Heart left ventricle (tissue), 16 donors: ENCODE measurements around the gene CELF4. TPM values are rescaled to one million over a fixed set of nuclear protein-coding genes. Genes with fewer than 3 reads are reported as not detected.

Source experiments
- ATAC-seq, 4 donors: fragments of 200-7000 bp; cut with Tn5 transposase; one replicate each; pipeline ENCODE4 v1.9.1; 2020 to 2022; ENCODE audit warnings: moderate library complexity in 4 of 4, mild to moderate bottlenecking in 3 of 4, moderate number of reproducible peaks in 1 of 4
- DNase-seq, 5 donors: peaks; one replicate each; pipeline ENCODE4 v3.0.0-alpha.2; 2020
- H3K27ac ChIP-seq, 12 donors: fragments of 200-600 bp; sonication (generic) in 4 of 12; one replicate each; pipeline versions ENCODE4 v1.5.0 to v1.8.0; 2016 to 2022; ENCODE audit warnings: mild to moderate bottlenecking in 2 of 12
- H3K27me3 ChIP-seq, 9 donors: fragments of 200-600 bp; sonication (generic) in 2 of 9; one replicate each; pipeline versions ENCODE4 v1.5.1 to v1.8.0; 2016 to 2022; ENCODE audit warnings: mild to moderate bottlenecking in 3 of 9
- H3K36me3 ChIP-seq, 9 donors: fragments of 200-600 bp; sonication (generic) in 2 of 9; one replicate each; pipeline versions ENCODE4 v1.5.0 to v1.8.0; 2018 to 2022; ENCODE audit warnings: mild to moderate bottlenecking in 2 of 9
- H3K4me1 ChIP-seq, 12 donors: fragments of 200-600 bp; sonication (generic) in 4 of 12; one replicate each; pipeline versions ENCODE4 v1.5.0 to v1.8.0; 2016 to 2022; ENCODE audit warnings: mild to moderate bottlenecking in 3 of 12
- H3K4me3 ChIP-seq, 12 donors: fragments of 200-600 bp; sonication (generic) in 4 of 12; one replicate each; pipeline versions ENCODE4 v1.5.0 to v1.8.0; 2017 to 2022; ENCODE audit warnings: mild to moderate bottlenecking in 9 of 12, moderate library complexity in 4 of 12
- H3K9me3 ChIP-seq, 12 donors: fragments of 200-600 bp; sonication (generic) in 4 of 12; one replicate each; pipeline versions ENCODE4 v1.5.0 to v1.8.0; 2016 to 2022; ENCODE audit warnings: mild to moderate bottlenecking in 1 of 12
- CTCF ChIP-seq, 12 donors: fragments of 200-600 bp; sonication (generic) in 4 of 12; IDR thresholded peaks; one replicate each; pipeline versions ENCODE4 v1.5.0 to v1.8.0; 2018 to 2022; ENCODE audit warnings: antibody characterized with exemption in 12 of 12, mild to moderate bottlenecking in 5 of 12
- POLR2A ChIP-seq, 2 donors: fragments of 450-650 bp; IDR thresholded peaks; one replicate each; pipeline ENCODE4 v1.6.1; 2017; ENCODE audit warnings: antibody characterized with exemption in 2 of 2, mild to moderate bottlenecking in 2 of 2, moderate library complexity in 2 of 2
- WGBS, 4 donors: extraction: QIAGEN DNeasy Blood & Tissue Kit in 2 of 4; methylation state at CpG; one replicate each; pipeline versions ENCODE4 v1.1.5 to v1.1.7; 2013 to 2018; 5-methylcytosine and 5-hydroxymethylcytosine counted together
- intact Hi-C, 10 donors: fragments of 100-400 bp; cut with DNase I; formaldehyde crosslinking; loops; one replicate each; pipeline versions ENCODE4 v1.11.1 to v1.14.2; 2022
- polyA plus RNA-seq, 2 donors: library from polyadenylated mRNA; stranded (reverse); fragments of 200-250 nt; gene quantifications; one replicate each; pipeline ENCODE4 v1.2.3, GENCODE V29; 2013
- total RNA-seq, 9 donors: library from RNA; depleted of rRNA in 2 of 9; stranded (reverse); fragments of >200 nt in 2 of 9; fragmentation: NEBNext Ultra II Directional in 3 of 9; extraction: Animal tissue kit (Norgen Biotek cat#: 25700) in 3 of 9; gene quantifications; one replicate each; pipeline versions ENCODE4 v1.1.0 to v1.2.4, GENCODE V29; 2016 to 2023
- donor health status: ischemic (EF 13 %, LVEDD 7.1; RV severe dilation, severe dysfunction).
- donor health status: healthy with polysubstance abuse.
- donor health status: DM: no; HTN: yes; CAD: no.
- donor health status: DM: no; HTN: no; CAD: no.
- donor health status: ischemic (EF 25% LVEDD 6.9; RV normal size, moderate dysfunction).
- donor health status: ischemic (EF 25% LVEDD 5.7; RV mildly dilated, moderate dysfunction).
- donor health status: healthy.
- donor health status: DM: yes; HTN: yes; CAD: no.
- donor health status: ischemic (EF 35%, LVEDD 5.7; RV mildly dilated, moderate dysfunction).
- donor health status: nonischemic (EF 11% LVEDD 7.7; RV severe dilation, severe dysfunction).
- donor health status: DM: yes; HTN: yes; CAD: no.
- donor health status: PGD.
- donor health status: ischemic (EF 29% LVEDD 5.4; RV normal size, mild dysfunction).
- donor health status: nonischemic (EF 23%, LVEDD 6.1; RV moderate dilation, normal function).

CELF4 gene
- total and polyA plus RNA-seq, 11 donors = 0.11 to 0.67 (median 0.40) TPM; not detected in 3

GRCh38 chr18:37403100-37403781 is 162.4 kb downstream of the CELF4 start:
- 54 to 58% (median 55%) methylated on average over 19 to 20 of the region's 20 CpGs for WGBS, 4 donors
- Histone ChIP-seq H3K9me3 (no peaks in the 10 kb centered on the region), H3K4me3 (no peak overlapping the region), H3K36me3 (no peaks in the 10 kb centered on the region), H3K27me3 (no peaks in the 10 kb centered on the region), H3K4me1 (peaks cover 0 to 13% (median 4%) of the 10 kb centered on the region in 12 donors), H3K27ac (peak overlapping the region in 6 of 12 donors; percentile 6 to 62 (median 40))
- DNase-seq (peak in 4 of 5 donors; percentile 61 to 81 (median 64)), ATAC-seq (peak; percentile 86 to 95 (median 91))
- intact Hi-C loops = no loop called here
- no peak for TF ChIP-seq POLR2A (IDR thresholded peaks at IDR 0.05)
- no peak for TF ChIP-seq CTCF (IDR thresholded peaks at IDR 0.05)

- TF ChIP-seq CTCF (IDR thresholded peaks at IDR 0.05) = no peak
- TF ChIP-seq POLR2A (IDR thresholded peaks at IDR 0.05) = no peak
- intact Hi-C loops = no loop called here
- WGBS, 4 donors = 7 to 35% (median 21%) methylated on average over 1 of the region's 1 CpG
- no peaks in the 10 kb centered on the region for H3K36me3 ChIP-seq
- H3K4me1 ChIP-seq = peaks cover 0 to 13% (median 4%) of the 10 kb centered on the region in 12 donors
- no peaks in the 10 kb centered on the region for H3K27me3 ChIP-seq
- no peak for DNase-seq
- peak overlapping the region in 4 of 12 donors; percentile 6 to 55 (median 50) for H3K27ac ChIP-seq
- ATAC-seq = peak in 1 of 4 donors; percentile 10
- H3K4me3 ChIP-seq = no peak overlapping the region
- H3K9me3 ChIP-seq = no peaks in the 10 kb centered on the region
Observed at GRCh38 chr18:37402735-37403099, 162.9 kb downstream of the CELF4 start.

DNA sequence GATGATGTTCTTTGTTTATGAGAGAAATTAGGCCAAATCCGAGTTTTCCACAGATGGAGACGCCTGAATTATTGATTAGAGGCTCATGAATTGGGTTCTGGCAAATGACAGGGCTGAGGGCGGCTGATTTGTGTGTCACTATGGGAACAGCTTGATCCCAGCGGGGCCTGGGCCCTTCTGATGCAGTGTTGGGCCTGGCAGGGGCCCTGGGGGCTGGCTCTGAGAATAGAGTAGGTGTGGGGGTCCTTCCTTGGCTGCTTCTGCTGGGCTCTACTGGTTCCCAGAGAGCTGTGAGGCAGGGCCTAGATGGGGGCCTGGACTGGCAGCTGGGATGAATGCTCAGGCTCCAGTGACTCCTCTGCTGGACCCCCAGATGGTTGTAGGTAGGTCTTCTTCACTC is 164.8 kb downstream of the CELF4 start:
- DNase-seq (no peak), ATAC-seq (no peak)
- Histone ChIP-seq H3K27me3 (no peaks in the 10 kb centered on the region), H3K27ac (no peak overlapping the region), H3K4me1 (peaks cover 0 to 13% (median 4%) of the 10 kb centered on the region in 12 donors), H3K4me3 (no peak overlapping the region), H3K36me3 (no peaks in the 10 kb centered on the region), H3K9me3 (no peaks in the 10 kb centered on the region)
- 84 to 95% (median 90%) methylated on average over 4 of the region's 4 CpGs for WGBS, 4 donors
- intact Hi-C loops = no loop called here
- no peak for TF ChIP-seq POLR2A (IDR thresholded peaks at IDR 0.05)
- no peak for TF ChIP-seq CTCF (IDR thresholded peaks at IDR 0.05)

DNA sequence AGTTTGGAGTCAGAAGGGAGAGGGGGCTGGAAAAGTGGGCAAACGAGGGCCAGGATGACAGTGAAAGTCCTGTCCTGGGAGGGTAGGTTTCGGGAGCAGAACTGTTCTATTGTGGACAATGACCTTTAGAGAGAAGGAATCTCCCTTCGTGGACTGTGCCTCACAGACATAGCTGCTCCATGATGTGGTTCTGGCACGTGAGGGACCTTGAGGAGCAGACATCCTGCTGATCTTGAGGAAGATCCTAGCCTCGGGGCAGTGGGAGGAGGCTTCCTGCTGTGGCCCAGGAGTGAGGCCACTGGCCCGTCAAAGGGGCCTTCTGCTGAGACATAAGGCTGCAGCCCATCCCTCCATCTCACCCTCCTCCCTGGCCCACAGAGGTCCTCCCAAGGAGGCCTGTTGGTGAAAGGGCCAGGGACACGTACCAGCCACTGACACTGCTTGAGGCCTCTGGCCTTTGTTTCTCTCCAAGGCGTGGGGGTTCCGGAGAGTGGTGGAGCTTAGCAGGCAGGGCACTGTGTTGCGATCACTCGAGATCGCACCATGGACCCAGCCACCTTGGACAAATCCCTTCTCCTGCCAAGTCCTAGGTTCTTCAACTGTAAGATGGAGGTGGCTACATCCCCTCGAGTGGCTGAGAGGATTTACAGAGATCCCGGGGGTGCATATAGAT is 167.2 kb downstream of the CELF4 start:
- no peak for ATAC-seq
- no peaks in the 10 kb centered on the region for H3K9me3 ChIP-seq
- H3K36me3 ChIP-seq = no peaks in the 10 kb centered on the region
- no peak for DNase-seq
- no peak overlapping the region for H3K4me3 ChIP-seq
- peaks cover 0 to 9% (median 0%) of the 10 kb centered on the region in 9 donors for H3K27me3 ChIP-seq
- H3K27ac ChIP-seq = no peak overlapping the region
- intact Hi-C loops = no loop called here
- H3K4me1 ChIP-seq = peaks cover 0 to 23% (median 10%) of the 10 kb centered on the region in 12 donors
- TF ChIP-seq CTCF (IDR thresholded peaks at IDR 0.05) = no peak
- TF ChIP-seq POLR2A (IDR thresholded peaks at IDR 0.05) = no peak
- WGBS, 4 donors = 75 to 86% (median 85%) methylated on average over 7 to 14 of the region's 14 CpGs
